Left ventricle myocardium inferior (tissue), 1 donor: ENCODE results near the gene SFI1. TPM values are rescaled to one million over a fixed set of nuclear protein-coding genes. Genes with fewer than 3 reads are reported as not detected.

Source experiments
- DNase-seq: peaks from one replicate; pipeline ENCODE4 v3.0.0-alpha.2; 2020
- H3K27ac ChIP-seq: fragments of 200-600 bp; replicated peaks from 2 replicates; pipeline ENCODE4 v1.8.0; 2021
- H3K27me3 ChIP-seq: fragments of 200-600 bp; 2 replicates; pipeline ENCODE4 v1.8.0; 2021; ENCODE audit warnings: low read depth
- H3K36me3 ChIP-seq: fragments of 200-600 bp; 2 replicates; pipeline ENCODE4 v1.8.0; 2021
- H3K4me1 ChIP-seq: fragments of 200-600 bp; 2 replicates; pipeline ENCODE4 v1.8.0; 2021
- H3K4me3 ChIP-seq: fragments of 200-600 bp; 2 replicates; pipeline ENCODE4 v1.8.0; 2021; ENCODE audit warnings: mild to moderate bottlenecking, moderate library complexity
- H3K9me3 ChIP-seq: fragments of 200-600 bp; replicated peaks from 2 replicates; pipeline ENCODE4 v1.8.0; 2021
- intact Hi-C: fragments of 100-400 bp; cut with micrococcal nuclease; formaldehyde crosslinking; loops from one replicate; pipeline ENCODE4 v1.11.0; 2022
- total RNA-seq: library from RNA; stranded (reverse); fragmentation: NEBNext Ultra II Directional; extraction: Animal tissue kit (Norgen Biotek cat#: 25700); gene quantifications from one replicate; pipeline ENCODE4 v1.2.1, GENCODE V29; 2021
- TF ChIP-seq, protein P1 (sequence below): fragments of 200-600 bp; IDR thresholded peaks from 2 replicates; pipeline ENCODE4 v1.8.0; 2021; ENCODE audit warnings: antibody characterized with exemption, mild to moderate bottlenecking, borderline replicate concordance
- donor health status: DM: no; HTN: yes; CAD: no; lungs with severe emphysema.

The SFI1 gene
- total RNA-seq, 1 donor from 2014 or later, result 6.8 TPM

DNA sequence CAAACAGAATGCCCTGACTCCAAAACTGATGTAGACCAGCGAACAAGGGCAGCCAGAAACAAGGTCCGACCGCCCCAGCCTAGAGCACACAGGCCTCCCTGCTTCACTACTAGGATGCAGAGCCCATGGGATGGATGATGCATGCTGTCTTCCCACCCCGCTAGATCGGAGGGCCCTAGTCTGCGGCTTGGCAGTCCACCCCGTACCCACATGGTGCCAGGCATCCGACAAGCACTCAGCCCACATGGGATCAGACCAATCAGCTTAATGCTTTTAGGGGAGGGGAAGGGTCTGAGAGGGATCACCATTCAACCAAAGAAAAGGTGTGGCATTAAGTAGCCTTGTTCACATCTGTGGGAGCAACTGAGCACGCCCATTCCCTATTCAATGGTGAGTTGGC lies 135.1 kb downstream of the SFI1 start:
- intact Hi-C loops, result loop anchor here (5.0 kb wide), 1 partner anchor 74 kb away; no protein-coding TSS in a partner anchor
- no peaks in the 10 kb centered on the region for H3K9me3 ChIP-seq
- no peaks in the 10 kb centered on the region for H3K36me3 ChIP-seq
- peaks cover 57% of the 10 kb centered on the region for H3K4me1 ChIP-seq
- peak overlapping the region; percentile 93 for H3K4me3 ChIP-seq
- no peak for DNase-seq
- peak overlapping the region; percentile 92 for H3K27ac ChIP-seq
- no peaks in the 10 kb centered on the region for H3K27me3 ChIP-seq
- TF ChIP-seq, protein P1, sequence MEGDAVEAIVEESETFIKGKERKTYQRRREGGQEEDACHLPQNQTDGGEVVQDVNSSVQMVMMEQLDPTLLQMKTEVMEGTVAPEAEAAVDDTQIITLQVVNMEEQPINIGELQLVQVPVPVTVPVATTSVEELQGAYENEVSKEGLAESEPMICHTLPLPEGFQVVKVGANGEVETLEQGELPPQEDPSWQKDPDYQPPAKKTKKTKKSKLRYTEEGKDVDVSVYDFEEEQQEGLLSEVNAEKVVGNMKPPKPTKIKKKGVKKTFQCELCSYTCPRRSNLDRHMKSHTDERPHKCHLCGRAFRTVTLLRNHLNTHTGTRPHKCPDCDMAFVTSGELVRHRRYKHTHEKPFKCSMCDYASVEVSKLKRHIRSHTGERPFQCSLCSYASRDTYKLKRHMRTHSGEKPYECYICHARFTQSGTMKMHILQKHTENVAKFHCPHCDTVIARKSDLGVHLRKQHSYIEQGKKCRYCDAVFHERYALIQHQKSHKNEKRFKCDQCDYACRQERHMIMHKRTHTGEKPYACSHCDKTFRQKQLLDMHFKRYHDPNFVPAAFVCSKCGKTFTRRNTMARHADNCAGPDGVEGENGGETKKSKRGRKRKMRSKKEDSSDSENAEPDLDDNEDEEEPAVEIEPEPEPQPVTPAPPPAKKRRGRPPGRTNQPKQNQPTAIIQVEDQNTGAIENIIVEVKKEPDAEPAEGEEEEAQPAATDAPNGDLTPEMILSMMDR, result no peak

DNA sequence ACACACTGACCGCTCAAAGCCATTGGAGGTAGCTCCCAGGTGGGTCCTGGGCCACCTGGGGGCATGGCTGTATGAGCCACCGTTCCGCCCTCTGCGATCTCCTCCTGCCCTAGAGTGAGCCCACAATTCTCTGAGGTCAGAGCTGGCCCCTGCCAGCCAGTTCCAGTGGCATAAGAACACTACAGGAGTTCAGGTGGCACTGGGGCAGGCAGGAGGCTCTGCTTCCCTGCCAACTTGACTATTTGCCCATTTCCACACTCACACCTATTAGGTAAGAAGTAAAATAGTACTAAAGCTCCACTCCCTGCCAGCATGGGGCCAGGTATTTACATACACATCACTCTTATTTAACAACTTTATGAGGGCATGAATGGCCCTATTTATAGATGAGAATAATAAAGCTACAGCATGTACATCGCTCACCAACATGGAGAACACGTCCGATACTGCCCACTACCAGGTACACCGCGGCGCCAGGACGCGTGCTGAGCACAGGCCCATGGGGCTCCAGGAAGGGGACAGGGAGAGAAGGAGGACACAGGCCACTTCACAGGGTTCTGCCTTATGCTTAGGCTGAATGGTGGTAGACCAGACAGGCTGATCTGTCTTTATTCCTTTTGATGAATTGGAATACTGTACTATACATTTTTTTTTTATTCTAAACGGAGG lies 139.4 kb downstream of the SFI1 start:
- H3K9me3 ChIP-seq, result no peaks in the 10 kb centered on the region
- peaks cover 38% of the 10 kb centered on the region for H3K4me1 ChIP-seq
- no peaks in the 10 kb centered on the region for H3K36me3 ChIP-seq
- intact Hi-C loops, result no loop called here
- TF ChIP-seq, protein P1, result no peak
- H3K4me3 ChIP-seq, result no peak overlapping the region
- no peak overlapping the region for H3K27ac ChIP-seq
- no peaks in the 10 kb centered on the region for H3K27me3 ChIP-seq
- no peak for DNase-seq

DNA sequence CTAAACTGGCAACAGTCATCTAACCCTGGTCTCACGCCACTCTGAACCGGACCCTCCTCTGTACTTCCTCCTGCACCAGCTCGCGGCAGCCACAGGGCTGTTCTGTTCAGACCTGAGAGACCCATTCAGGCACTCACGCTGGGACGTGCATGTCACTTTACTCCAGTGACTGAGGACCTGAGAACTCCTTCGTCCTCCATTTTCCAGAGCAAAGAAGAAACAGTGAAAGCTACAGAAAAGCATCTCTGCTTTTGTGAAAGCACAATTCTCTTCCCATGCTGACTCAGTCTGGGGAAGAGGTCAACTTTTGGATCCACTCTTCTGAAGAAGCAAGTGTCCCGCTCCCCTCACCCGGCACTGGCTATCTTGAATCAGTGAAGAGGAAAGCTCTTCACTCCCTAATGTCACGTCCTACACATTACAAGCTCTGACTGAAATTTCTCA lies 141.1 kb downstream of the SFI1 start:
- H3K9me3 ChIP-seq, result no peaks in the 10 kb centered on the region
- peak; percentile 40 for DNase-seq
- TF ChIP-seq, protein P1, result peak; percentile 17
- peaks cover 30% of the 10 kb centered on the region for H3K4me1 ChIP-seq
- H3K27me3 ChIP-seq, result no peaks in the 10 kb centered on the region
- intact Hi-C loops, result no loop called here
- peaks cover 8% of the 10 kb centered on the region for H3K36me3 ChIP-seq
- peak overlapping the region; percentile 81 for H3K27ac ChIP-seq
- peak overlapping the region; percentile 45 for H3K4me3 ChIP-seq

DNA sequence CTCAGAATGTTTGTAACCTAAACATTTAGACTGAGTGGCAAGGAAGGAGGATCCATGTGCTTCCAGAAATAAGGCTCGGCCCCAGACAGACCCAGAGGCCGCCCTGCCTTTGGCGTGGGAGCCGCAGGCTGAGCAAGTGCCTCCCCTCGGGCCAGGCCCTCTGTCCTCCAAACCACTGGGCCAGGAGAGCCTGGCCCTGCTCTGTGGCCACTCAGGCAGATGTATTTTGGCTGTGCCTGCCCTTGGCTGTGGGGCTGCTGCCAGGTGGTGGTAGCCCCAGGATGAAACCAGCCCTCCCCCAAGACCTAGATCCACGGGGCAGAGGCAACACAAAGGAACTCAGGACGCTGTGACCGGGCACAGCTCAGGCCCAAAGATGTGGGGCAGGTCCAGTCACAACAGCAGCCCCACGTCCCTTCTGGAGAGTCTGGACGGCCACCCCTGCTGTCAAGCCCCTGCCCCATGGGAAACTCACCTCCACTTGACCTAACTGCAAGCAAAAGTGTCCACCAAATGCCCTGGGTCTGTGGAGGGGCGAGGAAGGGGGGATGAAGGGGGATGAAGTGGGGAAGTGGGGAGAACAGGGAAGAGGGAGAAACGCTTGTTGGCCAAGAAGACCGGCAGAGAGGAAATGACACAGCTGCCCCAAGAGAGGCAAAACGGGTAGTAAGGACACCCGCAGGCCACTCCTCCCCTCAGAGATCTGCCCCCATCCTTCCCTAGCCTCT lies 141.7 kb downstream of the SFI1 start:
- Histone ChIP-seq H3K27ac (peak overlapping the region; percentile 81), H3K4me3 (peak overlapping the region; percentile 45), H3K9me3 (no peaks in the 10 kb centered on the region), H3K36me3 (peaks cover 14% of the 10 kb centered on the region), H3K27me3 (no peaks in the 10 kb centered on the region), H3K4me1 (peaks cover 30% of the 10 kb centered on the region)
- intact Hi-C loops, result no loop called here
- TF ChIP-seq, protein P1, result no peak
- peak; percentile 42 for DNase-seq

DNA sequence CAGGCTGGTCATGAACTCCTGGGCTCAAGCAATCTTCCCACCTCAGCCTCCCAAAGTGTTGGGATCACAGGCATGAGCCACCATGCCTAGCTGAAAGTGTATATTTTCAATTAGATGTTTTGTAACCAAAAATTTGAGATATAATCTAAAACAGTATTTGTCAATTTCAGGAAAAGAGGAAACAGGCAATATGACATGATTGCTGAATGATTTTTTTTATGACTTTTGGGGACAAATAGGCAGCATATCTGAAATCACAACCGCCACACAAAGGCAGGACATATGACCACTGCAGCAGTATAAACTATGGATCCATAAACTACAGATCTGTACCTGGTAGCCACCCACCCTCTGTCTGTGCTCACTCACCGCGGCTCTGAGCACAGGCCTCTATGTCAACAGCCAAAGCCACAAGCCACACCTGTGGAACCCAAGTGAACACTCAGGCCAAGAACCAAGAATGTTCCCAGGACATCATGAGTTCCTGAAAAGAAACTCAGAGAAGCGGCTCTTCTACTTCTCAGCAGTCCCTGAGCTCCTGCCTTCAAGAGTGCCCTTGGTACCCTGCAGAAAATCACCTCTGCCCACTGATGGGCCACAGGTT lies 143.2 kb downstream of the SFI1 start:
- no peaks in the 10 kb centered on the region for H3K27me3 ChIP-seq
- DNase-seq, result no peak
- peaks cover 23% of the 10 kb centered on the region for H3K4me1 ChIP-seq
- TF ChIP-seq, protein P1, result no peak
- intact Hi-C loops, result no loop called here
- H3K27ac ChIP-seq, result no peak overlapping the region
- peaks cover 16% of the 10 kb centered on the region for H3K36me3 ChIP-seq
- H3K4me3 ChIP-seq, result no peak overlapping the region
- no peaks in the 10 kb centered on the region for H3K9me3 ChIP-seq
